Fibroblast of skin of scalp (primary cell): ENCODE data around the gene CPSF2. TPM values are rescaled to one million over a fixed set of nuclear protein-coding genes. Genes with fewer than 3 reads are reported as not detected.

Source experiments
- DNase-seq: peaks from one replicate; pipeline ENCODE4 v3.0.0-alpha.2; 2013
- polyA plus RNA-seq, 2 experiments: library from polyadenylated mRNA; unstranded; fragments of 120-200 nt; gene quantifications; one replicate each; pipeline ENCODE4 v1.2.1, GENCODE V29; 2013; ENCODE audit not compliant: insufficient read length in 2 of 2

CPSF2 gene
- polyA plus RNA-seq (2013, experiment 1 of 2; ENCODE audit: insufficient read length) = 69.1 TPM
- 73.4 TPM for polyA plus RNA-seq (2013, experiment 2 of 2; ENCODE audit: insufficient read length)

GRCh38 chr14:92121670-92122350 is at the start of gene CPSF2, which contains the start of gene NDUFB1:
Gene CPSF2 (plus strand): TSS chr14:92121969. CDS start chr14:92130985, 9,016 bp downstream.
Gene NDUFB1 (minus strand): TSS chr14:92121706. CDS start chr14:92117637, 4,069 bp downstream.
- peak; percentile 83 for DNase-seq

- DNase-seq = no peak
Observed at GRCh38 chr14:92074555-92074954, 47.2 kb upstream of the CPSF2 start.

GRCh38 chr14:92088494-92088893 is 33.3 kb upstream of the CPSF2 start:
- no peak for DNase-seq

GRCh38 chr14:92093320-92093719 is 28.4 kb upstream of the CPSF2 start:
- no peak for DNase-seq

- no peak for DNase-seq
Observed at GRCh38 chr14:92099802-92100201, 22.0 kb upstream of the CPSF2 start.

GRCh38 chr14:92103363-92103989 is 18.3 kb upstream of the CPSF2 start:
- no peak for DNase-seq

GRCh38 chr14:92105073-92105892 is 16.5 kb upstream of the CPSF2 start:
- DNase-seq = no peak

GRCh38 chr14:92105893-92106142 is 16.0 kb upstream of the CPSF2 start:
- peak; percentile 38 for DNase-seq

GRCh38 chr14:92106143-92106926 is 15.4 kb upstream of the CPSF2 start, which contains the start of gene ATXN3:
Gene ATXN3 (minus strand): TSS chr14:92106582. CDS start chr14:92106552, 30 bp downstream.
- peak; percentile 99 for DNase-seq

GRCh38 chr14:92108345-92109254 is 13.2 kb upstream of the CPSF2 start:
- DNase-seq = no peak

- no peak for DNase-seq
Observed at GRCh38 chr14:92109490-92109889, 12.3 kb upstream of the CPSF2 start.

- DNase-seq = peak; percentile 20
Observed at GRCh38 chr14:92121207-92121669, 531 bp upstream of the CPSF2 start.

- peak; percentile 22 for DNase-seq
Observed at GRCh38 chr14:92122351-92122677, 545 bp downstream of the CPSF2 start.

- DNase-seq = no peak
Observed at GRCh38 chr14:92122761-92123160, 992 bp downstream of the CPSF2 start.

- DNase-seq = no peak
Observed at GRCh38 chr14:92134456-92134855, 12.7 kb downstream of the CPSF2 start.

- peak; percentile 47 for DNase-seq
Observed at GRCh38 chr14:92135269-92135668, 13.5 kb downstream of the CPSF2 start.

- peak; percentile 13 for DNase-seq
Observed at GRCh38 chr14:92143309-92143708, 21.5 kb downstream of the CPSF2 start.

- DNase-seq = no peak
Observed at GRCh38 chr14:92143962-92144361, 22.2 kb downstream of the CPSF2 start.

- no peak for DNase-seq
Observed at GRCh38 chr14:92144708-92145107, 22.9 kb downstream of the CPSF2 start.

GRCh38 chr14:92153581-92153980 is 31.8 kb downstream of the CPSF2 start:
- no peak for DNase-seq

- peak; percentile 17 for DNase-seq
Observed at GRCh38 chr14:92154283-92154942, 32.6 kb downstream of the CPSF2 start.
